Fibroblast of skin of left quadriceps (primary cell): ENCODE measurements around the gene GPS1.

ENCODE experiments used
- DNase-seq, 2 experiments: peaks; one replicate each; pipeline ENCODE4 v3.0.0-alpha.2; 2013; ENCODE audit warnings: low read depth in 2 of 2

GPS1 gene

DNA sequence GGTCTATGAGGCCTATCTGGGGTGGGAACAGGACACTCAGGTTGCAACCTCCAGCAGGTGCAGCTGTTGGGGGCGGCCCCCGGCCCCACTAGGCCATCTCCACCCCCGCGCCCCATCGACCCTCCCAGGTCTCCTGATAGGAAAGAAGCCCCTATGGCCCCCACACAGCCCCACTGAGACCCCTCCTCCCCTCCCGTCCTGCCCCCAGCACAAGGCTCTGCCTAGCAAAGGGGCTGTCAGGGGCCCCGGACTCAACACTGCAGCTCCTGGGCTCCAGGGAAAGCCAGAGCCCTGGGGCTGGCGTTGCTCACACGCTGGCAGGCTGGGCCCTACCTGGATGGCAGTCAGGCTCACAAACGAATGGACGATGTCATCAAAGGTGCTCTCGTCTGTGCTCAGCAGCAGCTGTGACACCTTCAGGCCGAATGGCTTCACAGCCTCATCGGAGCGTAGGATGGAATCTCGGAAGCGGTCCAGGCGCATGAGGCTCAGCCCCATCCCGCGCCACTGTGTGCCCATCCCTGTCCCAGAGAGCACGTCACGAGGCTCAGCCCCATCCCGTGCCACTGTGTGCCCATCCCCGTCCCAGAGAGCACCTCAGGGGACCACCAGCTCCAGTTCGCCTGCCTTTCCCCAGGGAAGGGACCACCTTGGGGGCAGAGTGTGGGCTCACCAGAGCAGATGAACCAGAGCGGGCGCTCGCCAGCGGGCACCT lies 39.0 kb downstream of the GPS1 start:
- DNase-seq = no peak

DNA sequence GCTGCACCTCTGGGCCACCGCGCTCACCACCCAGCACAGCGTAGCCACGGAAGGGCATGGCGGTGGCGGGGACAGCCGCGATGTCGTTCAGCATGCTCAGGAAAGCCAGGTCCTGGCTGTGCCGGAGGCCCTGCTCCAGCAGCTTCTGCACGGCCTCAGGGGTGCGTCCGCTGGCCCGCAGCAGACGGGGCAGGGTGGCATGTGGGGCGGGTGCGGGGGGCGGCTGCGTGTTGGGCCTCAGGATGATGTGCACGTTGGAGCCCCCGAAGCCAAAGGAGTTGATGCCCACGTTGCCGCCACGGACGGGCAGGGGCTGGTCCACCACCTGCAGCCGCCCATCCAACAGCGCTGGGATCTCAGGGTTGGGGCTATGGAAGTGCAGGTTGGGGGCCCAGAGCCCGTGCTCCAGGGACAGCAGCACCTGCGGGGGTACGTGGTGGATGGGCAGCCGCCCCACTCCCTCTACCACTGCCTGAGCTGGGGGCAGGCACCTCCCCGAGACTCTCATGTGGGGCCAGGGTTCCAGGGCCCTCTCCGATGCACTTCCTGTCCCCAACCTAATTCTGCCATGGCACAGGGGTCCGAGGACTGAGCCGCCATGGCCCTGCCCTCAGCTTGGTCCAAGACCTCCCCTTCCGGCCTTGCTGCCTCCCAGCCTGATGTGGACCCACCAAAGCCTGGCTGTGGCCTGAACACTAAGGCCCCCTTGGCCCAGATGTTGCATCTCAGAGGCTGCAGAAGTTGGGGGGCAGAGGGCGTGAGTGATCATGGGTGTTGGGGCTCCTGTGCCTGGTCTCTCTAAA lies 39.8 kb downstream of the GPS1 start:
- no peak for DNase-seq

- no peak for DNase-seq
These were observed 40.4 kb downstream of the GPS1 start for GRCh38 chr17:82092094-82092586.

- no peak for DNase-seq
These were observed 40.9 kb downstream of the GPS1 start for GRCh38 chr17:82092628-82092994.

DNA sequence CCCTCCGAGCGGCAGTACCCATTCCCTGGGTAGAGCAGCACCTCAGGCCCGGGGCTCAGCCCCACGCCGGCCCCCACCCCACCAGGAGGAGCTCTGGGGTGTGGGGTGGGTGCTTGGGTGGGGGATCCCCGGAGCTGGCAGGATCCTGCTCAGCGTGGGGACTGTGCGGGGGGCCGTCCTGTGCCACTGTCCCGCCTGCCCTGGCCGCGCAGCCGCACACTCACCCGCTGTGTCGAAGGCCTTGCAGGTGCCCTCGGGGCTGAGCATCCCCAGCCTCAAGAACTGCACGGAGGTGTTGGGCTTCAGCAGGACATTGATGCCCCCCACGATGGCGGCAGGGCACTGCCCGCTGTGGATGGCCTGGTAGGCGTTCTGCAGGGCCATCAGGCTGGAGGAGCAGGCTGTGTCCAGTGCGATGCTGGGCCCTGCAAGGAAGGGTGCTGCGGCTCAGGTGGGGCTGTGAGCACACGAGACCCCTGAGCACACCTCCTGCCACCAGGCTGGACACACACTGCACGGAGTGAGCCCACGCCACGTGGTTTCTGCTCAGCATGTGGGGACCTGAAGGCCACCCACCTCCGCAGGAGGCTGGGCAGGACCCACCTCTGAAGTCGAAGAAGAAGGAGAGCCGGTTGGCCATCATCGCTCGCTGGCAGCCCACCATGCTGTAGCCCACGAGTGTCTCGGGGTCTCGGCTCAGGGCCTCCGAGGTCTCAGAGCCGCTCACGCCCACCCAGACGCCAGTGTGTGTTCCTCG lies 41.5 kb downstream of the GPS1 start:
- no peak for DNase-seq

DNA sequence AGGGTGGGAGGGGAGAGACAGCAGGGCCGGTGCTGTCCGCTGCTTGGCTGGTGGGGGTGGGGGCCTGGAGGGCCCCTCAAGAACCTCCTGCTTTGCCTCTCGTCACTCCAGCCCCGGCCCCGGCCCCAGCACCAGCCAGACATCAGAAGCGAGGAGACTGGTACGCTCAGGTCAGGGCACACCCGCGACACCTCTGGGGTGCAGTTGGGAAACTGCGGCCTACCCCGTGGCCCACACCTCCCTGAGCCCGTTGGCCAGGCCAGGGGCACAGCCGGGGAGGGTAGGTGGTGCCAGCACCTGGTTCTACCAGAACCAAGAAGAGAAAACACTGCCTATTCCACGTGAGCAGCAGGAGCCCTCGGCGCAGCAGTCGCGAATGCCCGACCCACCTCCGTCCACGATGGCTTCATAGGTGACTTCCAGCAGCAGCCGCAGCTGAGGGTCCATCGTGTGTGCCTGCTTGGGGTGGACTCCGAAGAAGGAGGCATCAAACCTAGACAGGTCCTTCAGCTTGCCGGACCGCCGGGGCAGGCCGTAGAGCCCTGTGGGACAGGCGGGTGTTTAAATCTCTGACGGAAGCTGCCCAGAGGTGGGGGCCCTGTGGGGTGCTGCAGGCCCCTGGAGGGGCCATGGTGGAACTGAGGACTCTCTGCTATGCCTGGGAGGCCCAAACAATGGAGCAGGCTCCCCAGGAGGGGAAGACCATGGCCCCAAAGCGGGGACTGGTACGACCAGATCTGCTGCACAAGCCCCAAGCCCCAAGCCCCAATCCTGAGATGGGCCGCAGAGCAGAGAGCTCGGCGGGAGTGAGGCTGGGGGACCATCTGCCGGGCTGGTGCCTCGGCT lies 43.5 kb downstream of the GPS1 start:
- no peak for DNase-seq

GRCh38 chr17:82095777-82096708 lies 44.3 kb downstream of the GPS1 start:
- DNase-seq = no peak

DNA sequence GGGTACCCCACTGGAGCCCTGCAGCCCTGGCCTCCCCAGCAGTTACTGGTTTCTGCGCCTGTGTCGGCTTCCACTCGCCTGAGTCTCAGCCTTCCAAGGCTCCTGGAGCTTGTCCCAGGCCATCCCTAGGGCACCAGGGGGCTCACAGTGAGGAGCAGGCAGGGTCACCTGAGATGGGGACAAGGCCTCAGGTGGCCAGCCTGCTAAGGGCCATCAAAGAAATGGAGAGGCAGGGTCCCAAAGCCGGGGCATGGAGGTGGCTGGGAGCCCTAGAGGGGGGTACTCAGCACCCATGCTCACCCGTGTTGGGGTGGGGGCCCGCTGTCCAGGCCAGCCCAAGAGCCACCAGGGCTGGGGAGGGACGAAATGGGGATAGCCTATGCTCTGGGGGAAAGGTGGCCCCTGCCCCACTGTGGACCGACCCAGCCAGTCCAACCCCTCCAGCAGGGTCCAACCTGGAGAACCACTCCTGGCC lies 45.0 kb downstream of the GPS1 start:
- DNase-seq = no peak

DNA sequence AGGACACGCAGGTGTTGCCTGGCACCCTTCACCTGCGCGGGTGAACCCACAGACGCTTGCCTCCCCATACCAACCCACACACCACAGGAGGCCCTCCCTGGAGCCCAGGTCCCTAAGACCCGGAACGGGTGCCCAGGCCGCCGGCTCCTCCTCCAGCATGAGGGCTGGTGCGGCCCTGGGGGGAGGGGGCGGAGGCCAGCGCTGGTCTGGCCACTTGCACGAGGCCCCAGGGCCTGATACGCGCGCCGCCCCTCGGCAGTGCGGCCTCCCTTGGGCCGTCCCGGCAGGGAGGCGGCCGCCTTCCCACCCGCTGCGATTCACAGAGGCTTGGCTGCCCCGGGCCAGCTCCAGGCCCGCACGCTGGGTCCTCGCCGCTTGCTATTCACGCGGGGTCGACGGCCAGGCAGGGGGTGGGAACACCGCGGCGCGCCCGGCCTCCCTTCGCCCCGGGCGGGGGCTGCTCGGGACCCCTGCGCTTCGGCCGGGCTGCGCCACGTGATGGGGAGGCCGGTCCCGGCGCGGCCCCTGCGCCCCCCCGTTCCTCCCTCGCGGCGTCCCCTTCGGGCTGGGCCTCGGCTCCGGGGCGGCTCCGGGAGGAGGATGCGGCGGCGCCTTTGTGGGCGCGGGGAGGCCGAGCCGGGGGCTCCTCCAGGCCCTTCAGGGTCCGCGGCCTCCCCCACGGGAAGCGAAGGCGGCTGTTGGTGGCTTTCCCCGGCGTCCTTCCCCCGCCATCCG lies 45.7 kb downstream of the GPS1 start:
- no peak for DNase-seq

- DNase-seq = no peak
These were observed 46.1 kb downstream of the GPS1 start for GRCh38 chr17:82097919-82098168.

DNA sequence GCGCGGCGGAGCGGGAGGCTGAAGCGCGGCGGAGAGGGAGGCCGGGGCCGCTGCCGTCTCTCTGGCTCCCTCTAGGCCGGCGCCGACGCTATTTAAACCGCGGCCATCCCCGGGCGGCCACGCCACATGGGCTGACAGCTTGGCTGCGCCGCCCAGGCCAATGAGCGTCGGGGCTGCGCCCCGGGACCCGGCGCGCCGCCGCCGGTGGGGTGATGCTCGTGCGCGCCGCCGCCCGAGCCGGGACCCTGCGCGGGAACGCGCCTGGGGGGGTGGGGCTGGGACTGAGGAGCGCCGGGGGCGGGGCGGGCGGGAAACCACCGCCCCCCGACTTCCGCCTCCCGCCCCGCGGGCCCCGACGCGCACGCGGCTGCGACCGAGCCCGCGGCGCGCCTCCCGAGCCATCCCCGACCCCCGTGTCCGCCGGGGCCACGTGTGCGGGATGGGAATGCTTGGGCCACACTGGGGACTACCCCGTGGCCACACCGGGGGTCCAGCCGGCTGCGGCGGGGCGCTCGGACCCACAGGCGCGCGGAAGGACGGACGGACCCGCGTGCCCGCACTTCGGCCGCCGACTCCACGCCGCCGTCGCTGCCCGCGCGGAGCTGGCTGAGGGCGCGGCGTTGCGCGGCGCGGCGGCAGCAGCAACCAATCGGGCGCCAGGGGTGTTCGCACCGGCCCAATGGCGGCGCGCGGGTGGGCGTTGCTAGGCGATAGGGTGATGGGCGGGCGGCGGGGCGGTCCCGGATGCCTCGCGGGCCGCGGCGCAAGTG lies 46.7 kb downstream of the GPS1 start, which contains the start of gene FASN:
Gene FASN, minus strand, starts transcription at position 68 of the 770 bp plus-strand sequence. CDS start 1,791 bp downstream, outside the sequence.
- DNase-seq = peak; percentile 92

DNA sequence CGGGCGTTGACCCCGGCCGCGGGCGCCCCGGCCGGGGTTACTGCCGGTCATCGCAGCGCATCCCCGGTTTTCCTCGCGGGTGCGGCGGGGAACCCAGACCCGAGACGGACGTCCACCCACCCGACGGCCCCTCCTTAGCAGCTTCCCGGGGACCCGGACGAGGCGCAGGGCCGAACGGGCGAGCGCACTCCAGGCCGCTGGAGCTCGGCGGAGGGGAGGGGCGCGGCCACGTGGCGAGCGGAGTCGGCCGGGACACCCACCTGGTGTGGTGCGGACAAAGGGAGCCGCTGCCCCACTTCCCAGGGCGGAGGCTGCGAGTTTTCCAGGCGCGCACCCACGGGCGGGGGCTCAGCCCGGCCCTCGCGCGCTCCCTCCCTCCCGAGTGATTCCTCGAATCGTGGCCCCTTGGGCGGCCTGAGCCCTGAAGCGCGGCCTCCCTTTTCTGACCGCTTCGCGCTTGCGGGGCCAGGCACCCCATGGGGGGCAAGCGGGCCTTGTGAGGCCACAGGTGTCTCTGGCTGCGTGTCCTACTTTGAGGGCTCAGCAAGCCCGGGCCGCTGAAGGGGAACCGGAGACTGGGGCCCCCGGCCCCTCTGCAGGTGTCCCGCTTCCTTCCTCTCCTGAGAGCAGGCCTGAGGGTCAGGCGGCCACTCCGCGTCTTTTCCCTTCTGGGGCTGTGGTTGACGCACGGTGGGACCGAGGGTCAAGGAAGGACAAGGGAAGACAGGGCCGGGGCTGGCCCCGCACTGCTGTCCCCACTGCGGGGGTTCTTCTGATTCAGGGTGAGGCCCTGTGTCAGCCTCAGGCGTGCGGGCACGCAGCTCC lies 47.5 kb downstream of the GPS1 start:
- no peak for DNase-seq

GRCh38 chr17:82100502-82101298 lies 49.0 kb downstream of the GPS1 start:
- DNase-seq = no peak

- DNase-seq = no peak
These were observed 49.6 kb downstream of the GPS1 start for GRCh38 chr17:82101301-82101715.

- DNase-seq = no peak
These were observed 50.3 kb downstream of the GPS1 start for GRCh38 chr17:82101767-82102679.
